ENCODE data around the gene MCAM. TPM values are rescaled to one million over a fixed set of nuclear protein-coding genes. Genes with fewer than 3 reads are reported as not detected.
A peak's percentile ranks its signal among the peaks of the same experiment; 100 is the strongest.

MCAM gene
- total and polyA plus RNA-seq, 3 donors from 2014 or later, result 39.1 to 45.1 (median 43.1) TPM

DNA sequence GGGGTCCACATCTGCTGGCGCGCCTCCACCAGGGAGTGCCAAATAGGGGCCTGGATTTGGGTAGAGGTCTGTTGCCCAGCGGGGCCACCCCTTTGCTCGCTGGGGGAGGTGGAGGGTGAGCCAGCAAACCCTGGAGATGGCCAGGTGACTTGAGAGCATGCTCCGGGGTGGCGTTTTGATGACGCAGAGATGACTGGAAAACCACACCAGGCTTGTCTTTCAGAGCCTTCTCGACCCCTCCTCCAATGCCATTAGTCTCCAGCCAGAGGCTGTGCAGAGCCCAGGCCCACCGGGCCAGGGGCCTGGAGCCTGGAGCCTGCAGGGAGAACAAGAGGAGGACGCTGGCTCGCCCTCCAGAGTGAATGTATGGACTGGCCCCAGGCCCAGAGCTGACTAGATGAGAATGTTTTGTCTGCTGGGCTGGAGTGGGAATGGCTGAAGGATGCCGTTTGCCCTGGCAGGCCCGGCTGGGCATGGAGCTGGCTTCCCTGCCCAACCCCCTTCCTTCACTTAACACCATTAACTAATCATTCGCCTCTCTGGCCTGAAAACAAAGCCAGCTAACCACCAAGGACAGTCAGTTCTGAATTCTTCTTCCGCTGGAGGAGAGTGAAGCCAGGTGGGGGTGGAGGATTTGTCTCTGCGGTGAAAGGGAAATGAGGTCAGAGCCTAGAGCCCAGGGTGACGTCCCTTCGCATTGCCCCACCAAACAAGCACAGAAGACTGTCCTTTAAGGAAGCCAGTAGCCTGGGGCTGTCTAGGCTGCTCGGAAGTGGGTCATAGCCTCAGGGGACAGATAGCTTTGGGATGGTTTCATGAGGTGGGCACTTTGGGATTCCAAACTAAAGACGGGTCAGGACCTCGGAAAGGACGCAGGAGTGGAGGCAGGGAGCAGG lies 1.6 kb upstream of the MCAM start:
- Histone ChIP-seq H3K9me3 (no peaks in the 10 kb centered on the region), H3K4me1 (peaks cover 42% of the 10 kb centered on the region), H3K27ac (peak overlapping the region in 1 of 2 donors; percentile 59), H3K27me3 (no peaks in the 10 kb centered on the region), H3K4me3 (no peak overlapping the region), H3K36me3 (ENCODE audit: low read depth, missing control alignments) (no peaks in the 10 kb centered on the region)
- intact Hi-C loops (cut with DNase I; ENCODE audit: low total_unique reads), result no loop called here
- no peak for TF ChIP-seq POLR2A (IDR thresholded peaks at IDR 0.05)
- TF ChIP-seq, protein P1, sequence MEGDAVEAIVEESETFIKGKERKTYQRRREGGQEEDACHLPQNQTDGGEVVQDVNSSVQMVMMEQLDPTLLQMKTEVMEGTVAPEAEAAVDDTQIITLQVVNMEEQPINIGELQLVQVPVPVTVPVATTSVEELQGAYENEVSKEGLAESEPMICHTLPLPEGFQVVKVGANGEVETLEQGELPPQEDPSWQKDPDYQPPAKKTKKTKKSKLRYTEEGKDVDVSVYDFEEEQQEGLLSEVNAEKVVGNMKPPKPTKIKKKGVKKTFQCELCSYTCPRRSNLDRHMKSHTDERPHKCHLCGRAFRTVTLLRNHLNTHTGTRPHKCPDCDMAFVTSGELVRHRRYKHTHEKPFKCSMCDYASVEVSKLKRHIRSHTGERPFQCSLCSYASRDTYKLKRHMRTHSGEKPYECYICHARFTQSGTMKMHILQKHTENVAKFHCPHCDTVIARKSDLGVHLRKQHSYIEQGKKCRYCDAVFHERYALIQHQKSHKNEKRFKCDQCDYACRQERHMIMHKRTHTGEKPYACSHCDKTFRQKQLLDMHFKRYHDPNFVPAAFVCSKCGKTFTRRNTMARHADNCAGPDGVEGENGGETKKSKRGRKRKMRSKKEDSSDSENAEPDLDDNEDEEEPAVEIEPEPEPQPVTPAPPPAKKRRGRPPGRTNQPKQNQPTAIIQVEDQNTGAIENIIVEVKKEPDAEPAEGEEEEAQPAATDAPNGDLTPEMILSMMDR (IDR thresholded peaks at IDR 0.05), result no peak
- WGBS, 2 donors, result 63 to 73% methylated on average over 17 to 22 of the region's 22 CpGs
- DNase-seq, result no peak

DNA sequence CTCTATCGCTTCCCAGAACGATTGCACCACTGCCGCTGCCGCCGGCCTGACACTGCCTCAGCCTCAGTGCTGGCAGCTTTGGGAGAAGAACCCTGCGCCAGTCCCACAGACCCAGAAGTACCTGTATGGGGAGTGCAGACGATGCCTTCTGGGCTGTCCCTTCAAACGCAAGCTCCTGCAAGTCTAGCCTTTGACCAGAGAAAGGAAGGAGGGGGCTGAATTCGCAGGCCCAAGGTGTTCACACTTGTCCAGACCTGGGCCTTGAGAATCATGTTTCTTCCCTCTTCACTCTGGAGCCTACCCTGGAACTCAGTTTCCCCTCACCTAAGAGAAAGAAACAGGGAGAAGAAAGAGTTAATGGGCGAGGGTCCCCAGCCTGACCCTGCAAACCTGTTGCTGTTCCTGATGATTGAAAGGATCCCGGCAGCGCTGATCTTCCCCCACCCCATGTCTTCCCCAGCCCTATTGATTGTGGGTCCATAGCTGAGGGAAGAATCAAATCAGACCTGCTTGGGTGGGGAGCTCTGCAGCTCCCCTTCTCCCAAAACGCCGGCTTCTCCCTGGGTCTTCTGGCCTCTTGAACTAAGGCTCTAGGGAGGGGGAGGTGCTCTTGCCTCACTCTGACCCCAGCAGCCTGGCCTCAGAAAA lies 786 bp upstream of the MCAM start:
- Histone ChIP-seq H3K9me3 (no peaks in the 10 kb centered on the region), H3K36me3 (ENCODE audit: low read depth, missing control alignments) (no peaks in the 10 kb centered on the region), H3K27ac (peak overlapping the region in 1 of 2 donors; percentile 59), H3K27me3 (no peaks in the 10 kb centered on the region), H3K4me1 (peaks cover 42% of the 10 kb centered on the region), H3K4me3 (peak overlapping the region; percentile 48 to 60)
- no peak for DNase-seq
- WGBS, 2 donors, result 59 to 76% methylated on average over 6 to 14 of the region's 14 CpGs
- TF ChIP-seq POLR2A (IDR thresholded peaks at IDR 0.05), result no peak
- TF ChIP-seq, protein P1 (IDR thresholded peaks at IDR 0.05), result no peak
- intact Hi-C loops (cut with DNase I; ENCODE audit: low total_unique reads), result no loop called here

DNA sequence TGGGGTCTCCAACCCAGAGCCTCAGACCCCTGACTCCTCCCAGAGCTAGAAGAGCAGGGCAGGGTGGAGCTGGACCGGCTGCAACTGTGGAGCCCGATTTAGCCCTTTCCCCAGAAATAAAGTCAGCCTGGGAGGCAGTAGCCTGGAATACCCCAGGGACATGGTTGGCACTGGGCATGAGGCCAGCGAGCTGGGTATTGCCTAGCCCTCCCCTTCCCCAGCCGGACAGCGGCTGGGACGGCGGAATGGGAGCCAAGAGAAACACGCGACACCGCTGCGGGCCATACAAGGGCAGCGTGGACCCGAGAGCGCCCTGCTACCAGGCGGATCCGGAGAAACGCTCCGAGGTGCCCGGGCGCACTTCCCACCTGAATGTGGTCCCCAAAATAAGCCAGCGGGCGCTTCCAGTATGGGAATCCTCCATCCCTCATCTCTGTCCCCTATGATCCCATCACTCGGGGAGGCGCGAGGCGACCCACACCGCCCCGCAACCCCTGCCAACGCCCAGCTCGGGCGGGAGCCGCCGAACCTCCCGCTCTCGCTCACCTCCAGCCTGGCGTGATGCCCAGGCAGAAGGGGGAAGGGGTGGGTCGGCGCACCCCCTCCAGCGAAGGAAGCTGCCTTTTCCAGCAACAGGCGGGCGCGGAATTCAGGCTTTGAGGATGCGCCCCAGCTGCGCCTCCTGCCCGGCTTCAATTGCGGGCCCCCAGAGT lies 758 bp downstream of the MCAM start:
- 1 to 5% methylated on average over 4 to 36 of the region's 46 CpGs for WGBS, 2 donors
- no peak for TF ChIP-seq POLR2A (IDR thresholded peaks at IDR 0.05)
- TF ChIP-seq, protein P1 (IDR thresholded peaks at IDR 0.05), result no peak
- no peaks in the 10 kb centered on the region for H3K36me3 ChIP-seq (ENCODE audit: low read depth, missing control alignments)
- intact Hi-C loops (cut with DNase I; ENCODE audit: low total_unique reads), result no loop called here
- H3K27ac ChIP-seq, result peak overlapping the region; percentile 44 to 73
- H3K4me1 ChIP-seq, result peaks cover 33% of the 10 kb centered on the region
- H3K27me3 ChIP-seq, result no peaks in the 10 kb centered on the region
- no peak for DNase-seq
- peak overlapping the region; percentile 48 to 60 for H3K4me3 ChIP-seq
- no peaks in the 10 kb centered on the region for H3K9me3 ChIP-seq

DNA sequence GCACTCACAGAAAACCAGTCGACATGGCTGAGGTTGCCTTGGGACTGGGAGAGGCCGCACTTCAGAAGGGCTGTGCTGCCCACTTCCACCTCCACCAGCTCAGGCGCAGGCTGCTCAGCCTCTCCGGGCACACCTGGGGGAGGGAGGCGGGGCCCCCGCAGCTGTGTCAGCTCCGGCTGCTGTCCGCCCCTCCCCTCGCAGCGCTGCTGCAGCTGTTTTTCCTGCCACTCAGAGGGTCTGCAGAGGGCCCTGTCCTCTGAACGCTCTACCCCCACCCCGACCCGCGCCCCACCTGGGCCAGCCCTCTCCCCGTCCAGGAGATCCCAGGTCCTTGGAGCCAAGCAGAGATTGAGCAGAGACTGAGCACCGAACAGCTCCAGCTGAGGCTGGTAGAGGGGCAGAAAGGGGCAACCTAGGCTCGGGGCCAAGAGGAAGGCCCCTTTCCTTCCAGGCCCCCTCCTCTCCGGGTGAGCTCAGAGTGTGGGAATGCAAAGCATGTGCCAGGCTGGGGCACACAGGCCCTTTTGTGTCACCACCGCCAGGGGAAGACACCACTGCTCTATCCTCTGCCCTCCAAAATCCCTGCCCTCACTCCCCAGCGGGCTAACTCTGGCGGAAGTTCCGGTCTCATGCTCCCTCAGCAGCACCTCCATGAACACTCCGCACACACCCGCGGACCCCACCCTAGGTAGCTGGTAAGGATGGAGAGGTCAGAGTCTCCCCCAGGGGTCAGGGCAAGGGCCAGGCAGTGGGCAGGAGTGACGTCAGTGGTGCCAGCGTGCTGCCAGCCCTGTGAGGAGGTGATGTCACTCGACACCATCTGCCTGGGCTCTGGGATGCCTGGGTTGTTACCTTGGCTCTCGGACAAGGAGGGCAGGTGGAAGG lies 1.6 kb downstream of the MCAM start:
- TF ChIP-seq POLR2A (IDR thresholded peaks at IDR 0.05), result no peak
- TF ChIP-seq, protein P1 (IDR thresholded peaks at IDR 0.05), result no peak
- H3K4me3 ChIP-seq, result peak overlapping the region in 1 of 2 donors; percentile 60
- H3K27ac ChIP-seq, result peak overlapping the region; percentile 44 to 73
- DNase-seq, result no peak
- no peaks in the 10 kb centered on the region for H3K27me3 ChIP-seq
- no peaks in the 10 kb centered on the region for H3K36me3 ChIP-seq (ENCODE audit: low read depth, missing control alignments)
- 3 to 12% methylated on average over 12 to 21 of the region's 29 CpGs for WGBS, 2 donors
- peaks cover 25% of the 10 kb centered on the region for H3K4me1 ChIP-seq
- intact Hi-C loops (cut with DNase I; ENCODE audit: low total_unique reads), result no loop called here
- H3K9me3 ChIP-seq, result no peaks in the 10 kb centered on the region
